CD4-positive, alpha-beta T cell treated with Interleukin-10 for 1 hour (primary cell): ENCODE measurements around the gene AGRN.
A peak's percentile ranks its signal among the peaks of the same experiment; 100 is the strongest.
"Not testable (repeated sequence)": the region's sequence is repeated elsewhere in the genome, so short reads cannot be mapped to it uniquely, and the experiment has no call there.

Experiments
- DNase-seq: peaks from one replicate; pipeline ENCODE4 v3.0.0-alpha.2; 2020

AGRN gene

GRCh38 chr1:1020000-1020404 is at the start of gene AGRN:
AGRN (plus strand) TSS chr1:1020120; CDS start chr1:1020173, 53 bp downstream.
- DNase-seq, result no peak

GRCh38 chr1:970242-970972 is 49.5 kb upstream of the AGRN start:
- no peak for DNase-seq

GRCh38 chr1:970973-971730 is 48.8 kb upstream of the AGRN start:
- no peak for DNase-seq

GRCh38 chr1:971751-972506 is 48.0 kb upstream of the AGRN start:
- DNase-seq, result no peak

- no peak for DNase-seq
Observed at GRCh38 chr1:972726-973458, 47.0 kb upstream of the AGRN start.

GRCh38 chr1:973459-974292 is 46.2 kb upstream of the AGRN start:
- DNase-seq, result no peak

- no peak for DNase-seq
Observed at GRCh38 chr1:974293-974640, 45.7 kb upstream of the AGRN start.

GRCh38 chr1:974687-975328 is 45.1 kb upstream of the AGRN start:
- no peak for DNase-seq

- DNase-seq, result no peak
Observed at GRCh38 chr1:975365-975764, 44.6 kb upstream of the AGRN start.

GRCh38 chr1:975896-976683 is 43.8 kb upstream of the AGRN start:
- peak; percentile 75 for DNase-seq

- not testable (repeated sequence) for DNase-seq
Observed at GRCh38 chr1:976791-977190, 43.1 kb upstream of the AGRN start.

GRCh38 chr1:978069-978834 is 41.7 kb upstream of the AGRN start:
- DNase-seq, result no peak

- DNase-seq, result no peak
Observed at GRCh38 chr1:978835-979743, 40.8 kb upstream of the AGRN start.

GRCh38 chr1:979744-980072 is 40.2 kb upstream of the AGRN start:
- no peak for DNase-seq

- DNase-seq, result no peak
Observed at GRCh38 chr1:980137-980571, 39.8 kb upstream of the AGRN start.

- no peak for DNase-seq
Observed at GRCh38 chr1:980602-981395, 39.1 kb upstream of the AGRN start.

GRCh38 chr1:981491-981954 is 38.4 kb upstream of the AGRN start:
- DNase-seq, result no peak
